DMS53 (cell line): ENCODE data around the gene LCN9.
"Not testable (repeated sequence)": the region's sequence is repeated elsewhere in the genome, so short reads cannot be mapped to it uniquely, and the experiment has no call there.

Experiments
- DNase-seq: peaks from one replicate; lab custom pipeline; 2025; lab: John Stamatoyannopoulos, UW

The LCN9 gene

DNA sequence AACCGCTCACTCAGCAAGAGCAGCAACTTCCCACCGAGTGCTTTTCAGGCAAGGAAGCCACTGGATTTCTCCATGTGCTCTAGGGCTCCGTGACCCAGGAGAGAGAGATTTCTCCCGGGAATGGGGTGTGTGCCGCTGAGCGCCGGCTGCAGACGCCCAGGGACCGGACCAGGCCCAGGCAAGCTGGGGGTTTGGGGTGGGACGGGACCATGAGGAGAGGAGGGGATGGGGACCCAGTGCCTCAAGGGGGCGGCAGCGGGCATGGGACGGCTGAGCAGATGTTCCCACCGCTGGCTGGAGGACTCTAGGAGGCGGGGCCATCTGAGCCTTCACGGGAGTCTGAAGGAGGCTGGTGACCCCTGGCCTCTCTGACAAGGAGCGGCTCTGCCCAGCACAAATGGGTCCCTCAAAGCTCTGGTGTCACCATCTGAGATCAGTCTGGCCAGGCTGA lies 8.5 kb downstream of the LCN9 start:
- DNase-seq = no peak

DNA sequence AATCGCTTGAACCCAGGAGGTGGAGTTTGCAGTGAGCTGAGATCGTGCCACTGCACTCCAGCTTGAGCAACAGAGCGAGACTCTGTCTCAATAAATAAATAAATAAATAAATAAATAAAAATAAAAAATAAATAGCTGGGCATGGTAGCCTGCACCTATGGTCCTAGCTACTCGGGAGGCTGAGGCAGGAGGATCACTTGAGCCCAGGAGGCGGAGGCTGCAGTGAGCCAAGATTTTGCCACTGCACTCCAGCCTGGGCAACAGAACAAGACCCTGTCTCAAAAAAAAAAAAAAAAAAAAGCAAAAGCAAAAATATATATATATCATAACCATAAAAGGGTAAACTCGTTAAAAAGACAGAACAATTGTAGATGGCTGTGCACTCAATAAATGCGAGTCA lies 9.7 kb downstream of the LCN9 start:
- DNase-seq = not testable (repeated sequence)

DNA sequence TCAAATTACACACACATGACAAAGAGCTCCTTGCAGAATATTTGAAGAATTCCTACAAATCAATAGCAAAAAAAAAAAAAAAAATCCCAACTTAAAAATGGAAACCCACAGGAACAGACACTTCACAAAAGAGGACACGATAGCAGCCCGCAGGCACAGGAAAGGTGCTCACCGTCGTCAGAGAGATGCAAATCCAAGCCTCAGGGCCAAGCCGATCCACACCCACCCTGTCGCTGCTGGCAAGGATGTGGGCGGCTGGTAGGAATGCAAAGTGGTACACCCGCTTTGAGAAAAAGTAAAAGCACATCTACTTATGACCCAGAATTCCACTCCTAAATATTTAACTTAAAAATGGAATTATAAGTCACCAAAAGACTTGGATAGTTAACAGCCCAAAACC lies 10.8 kb downstream of the LCN9 start:
- no peak for DNase-seq

DNA sequence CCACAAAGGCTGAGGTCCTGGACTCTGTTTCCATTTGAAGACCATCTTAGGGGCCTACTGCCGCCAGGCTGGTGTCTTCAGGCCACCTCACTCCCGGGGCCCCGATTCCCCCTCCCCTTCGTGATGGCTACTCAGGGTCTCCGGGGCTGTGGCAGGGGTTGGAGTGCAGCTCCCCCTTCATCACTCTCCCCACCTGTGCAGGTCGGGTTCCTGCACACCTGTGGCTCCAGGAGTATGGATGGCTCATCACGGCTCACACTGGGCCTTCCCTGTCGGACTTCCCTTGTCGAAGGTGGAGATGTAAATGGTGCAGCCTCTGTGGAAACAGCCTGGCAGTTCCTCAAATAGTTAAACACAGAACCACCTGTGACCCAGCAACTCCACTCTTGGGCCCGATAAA lies 11.9 kb downstream of the LCN9 start:
- DNase-seq = no peak

DNA sequence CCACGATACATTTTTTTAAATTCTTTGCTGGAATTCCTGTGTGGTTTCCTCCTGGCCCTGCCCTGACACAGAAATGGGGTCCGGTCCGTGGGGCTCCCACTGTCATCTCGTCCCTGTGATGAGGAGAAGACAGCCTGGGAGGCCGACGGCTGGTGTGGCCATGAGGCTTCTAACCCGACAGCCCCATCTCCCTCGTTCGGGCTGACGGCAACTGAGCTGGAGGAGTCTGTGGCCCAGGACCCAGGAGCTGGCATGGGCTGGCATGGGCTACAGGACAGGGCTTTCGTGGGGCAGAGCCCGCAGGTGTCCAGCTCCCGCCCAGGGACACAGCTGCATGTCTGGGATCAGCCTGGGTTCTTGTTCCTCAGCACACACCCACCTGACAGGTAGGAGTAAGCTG lies 13.8 kb downstream of the LCN9 start:
- no peak for DNase-seq

DNA sequence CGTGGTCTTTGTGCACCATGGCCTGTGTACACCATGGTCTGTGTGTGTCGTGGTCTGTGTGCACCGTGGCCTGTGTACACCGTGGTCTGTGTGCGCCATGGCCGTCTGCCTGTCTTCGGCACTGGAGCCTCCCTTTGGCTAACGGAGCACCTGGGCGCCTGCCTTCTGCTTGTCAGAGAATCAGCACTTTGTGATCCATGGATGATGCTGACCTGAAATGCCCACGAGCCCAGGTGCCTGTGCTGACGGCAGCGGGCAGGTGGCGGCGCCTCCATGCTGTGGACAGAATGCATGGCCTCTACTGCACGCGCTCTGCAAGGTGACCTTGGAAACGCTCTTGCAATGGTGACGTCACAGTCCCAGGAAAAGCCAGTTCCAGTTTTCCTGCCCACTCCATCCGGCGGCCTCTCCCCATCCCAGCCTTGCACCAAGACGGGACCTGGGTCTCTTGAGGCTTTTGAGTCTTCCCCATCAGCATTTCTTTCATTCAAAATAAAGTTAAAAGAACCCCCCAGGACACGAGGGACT lies 14.6 kb downstream of the LCN9 start:
- peak; percentile 40 for DNase-seq

DNA sequence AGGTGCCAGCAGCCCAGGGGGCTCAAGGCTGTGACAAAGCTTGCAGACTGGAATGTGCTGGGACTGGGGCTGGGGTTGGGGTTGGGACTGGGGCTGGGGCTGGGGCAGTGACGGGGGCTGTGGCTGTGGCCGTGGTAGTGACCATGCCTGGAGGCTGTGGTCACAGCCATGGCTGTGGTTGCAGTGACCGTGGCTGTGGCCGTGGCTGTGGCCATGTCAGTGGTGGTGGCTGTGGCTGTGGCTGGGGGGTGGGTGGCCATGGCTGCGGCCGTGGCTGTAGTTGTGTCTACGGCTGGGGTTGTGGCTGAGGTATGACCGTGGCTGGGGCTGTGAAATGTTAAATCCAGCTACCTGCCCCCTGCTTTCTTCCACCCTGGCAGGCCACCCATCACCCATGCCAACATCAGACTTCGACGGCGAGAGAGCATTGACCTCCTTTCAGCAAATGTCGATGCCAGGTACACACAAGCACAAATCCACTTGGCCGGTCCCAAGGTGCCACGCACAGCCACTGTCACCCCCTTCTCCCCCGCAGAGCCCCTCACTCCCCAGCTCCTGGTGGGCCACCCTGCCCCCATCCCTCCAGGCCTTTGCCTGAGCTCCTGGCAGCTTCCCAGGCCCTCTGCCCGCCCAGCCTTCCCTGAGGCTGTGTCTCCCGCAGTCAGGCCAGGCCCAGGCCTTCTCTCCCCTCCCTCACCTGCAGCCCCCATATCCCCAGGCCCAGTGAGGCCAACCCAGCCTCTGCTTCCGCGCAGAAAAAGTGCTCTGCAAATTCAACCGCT lies 15.3 kb downstream of the LCN9 start:
- no peak for DNase-seq

DNA sequence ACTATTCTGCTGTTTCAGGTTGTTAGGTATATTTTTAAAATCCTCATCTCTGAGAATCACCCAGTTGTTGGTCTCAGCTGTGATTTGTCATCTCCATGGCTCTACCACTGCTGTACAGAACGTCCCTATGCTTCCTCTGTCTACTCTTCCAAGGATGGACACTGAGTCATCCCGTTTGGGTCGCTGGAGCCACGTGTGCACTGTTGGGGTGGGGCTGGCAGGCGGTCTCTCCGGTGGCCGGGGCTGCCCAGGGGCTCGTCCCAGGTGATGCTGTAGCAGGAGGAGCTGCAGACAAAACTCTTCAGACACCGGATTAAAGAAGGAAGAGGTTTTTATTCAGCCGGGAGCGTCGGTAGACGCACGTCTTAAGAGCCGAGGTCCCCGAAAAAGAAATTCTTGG lies 16.9 kb downstream of the LCN9 start:
- DNase-seq = no peak

DNA sequence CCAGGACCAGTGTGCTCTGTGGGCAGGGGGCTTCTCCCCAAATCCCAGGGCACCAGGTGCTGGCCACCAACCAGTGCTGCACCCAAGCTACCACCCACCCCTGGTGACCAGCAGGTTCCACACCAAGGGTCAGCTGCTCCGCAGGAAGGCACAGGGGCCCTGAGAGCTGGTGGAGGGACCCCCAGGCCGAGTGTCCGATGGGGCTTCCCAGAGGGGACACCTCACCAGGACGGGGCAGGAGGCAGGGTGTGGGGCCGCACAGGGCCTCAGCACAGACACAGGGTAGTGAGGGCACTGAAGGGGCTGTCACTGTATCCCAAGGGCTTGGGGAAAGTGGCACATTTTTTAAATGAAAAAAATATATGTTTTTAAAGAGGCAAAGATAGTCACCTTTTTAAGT lies 18.1 kb downstream of the LCN9 start:
- no peak for DNase-seq

DNA sequence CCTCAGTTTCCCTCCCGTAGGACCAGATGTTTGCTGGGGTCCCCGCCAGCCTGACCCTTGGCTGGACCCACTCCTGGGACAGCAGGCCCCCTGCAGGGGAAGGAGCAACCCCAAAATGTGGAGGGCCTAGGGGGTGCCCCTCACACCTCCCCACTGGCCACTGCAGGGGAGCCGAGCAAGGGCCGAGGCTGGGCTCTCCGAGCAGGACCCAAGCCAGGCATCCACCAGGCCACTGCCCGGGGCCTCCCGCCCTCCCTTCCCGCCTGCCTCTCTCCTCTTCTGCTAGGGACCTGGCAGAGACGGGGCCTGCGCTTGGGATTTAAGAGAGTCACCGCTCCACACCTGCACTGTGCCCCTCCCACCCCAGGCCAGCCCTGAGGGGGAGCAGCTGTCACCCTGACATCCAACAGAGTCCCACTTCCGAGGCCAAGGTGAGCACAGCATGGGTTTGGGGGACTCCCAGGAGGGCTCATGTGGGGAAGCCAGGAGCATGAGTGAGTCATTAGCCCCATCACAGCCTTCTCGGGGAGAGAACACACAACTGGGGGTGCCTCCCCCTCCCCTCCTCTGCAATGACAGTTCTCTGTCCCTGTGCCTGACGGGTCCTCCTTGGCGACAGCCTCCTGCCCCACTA lies 20.4 kb downstream of the LCN9 start:
- no peak for DNase-seq

DNA sequence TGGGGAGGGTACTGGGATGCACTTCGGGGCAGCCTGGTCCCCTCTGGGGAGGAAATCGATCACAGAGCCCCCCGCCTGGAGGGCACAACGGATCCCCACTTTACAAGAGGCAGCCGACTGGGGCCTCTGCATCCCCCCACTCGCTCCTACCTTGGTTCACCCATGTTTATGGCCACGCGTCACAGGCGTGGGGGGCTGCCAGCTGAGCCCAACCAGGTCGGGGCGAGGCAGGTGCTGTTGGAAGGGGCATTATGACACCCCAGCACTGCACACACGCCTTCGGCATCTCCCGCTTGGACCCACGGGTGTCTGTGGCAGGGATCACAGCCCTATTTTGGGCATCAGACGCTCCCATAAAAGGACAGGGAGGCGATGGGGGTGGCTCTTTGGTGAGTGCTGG lies 21.6 kb downstream of the LCN9 start:
- no peak for DNase-seq

DNA sequence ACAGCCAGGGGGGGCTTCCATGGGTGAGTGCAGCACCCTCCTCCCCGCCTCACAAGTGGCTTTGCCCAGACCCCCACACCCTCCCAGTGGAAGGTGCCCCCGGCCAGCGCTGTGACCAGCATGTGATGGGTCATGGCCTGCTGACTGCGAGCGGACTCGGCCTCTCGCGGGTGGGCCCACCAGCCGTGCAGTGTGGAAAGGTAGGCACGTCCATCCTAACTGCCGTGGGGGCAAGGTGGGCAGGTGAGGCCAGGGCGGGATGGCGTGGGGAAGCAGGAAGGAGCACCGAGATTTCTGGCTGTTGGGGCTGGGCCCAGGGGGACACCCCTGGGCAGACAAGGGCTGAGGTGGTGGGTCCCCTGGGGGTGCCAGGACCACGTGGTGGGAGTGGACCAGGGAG lies 24.1 kb downstream of the LCN9 start:
- DNase-seq = no peak

DNA sequence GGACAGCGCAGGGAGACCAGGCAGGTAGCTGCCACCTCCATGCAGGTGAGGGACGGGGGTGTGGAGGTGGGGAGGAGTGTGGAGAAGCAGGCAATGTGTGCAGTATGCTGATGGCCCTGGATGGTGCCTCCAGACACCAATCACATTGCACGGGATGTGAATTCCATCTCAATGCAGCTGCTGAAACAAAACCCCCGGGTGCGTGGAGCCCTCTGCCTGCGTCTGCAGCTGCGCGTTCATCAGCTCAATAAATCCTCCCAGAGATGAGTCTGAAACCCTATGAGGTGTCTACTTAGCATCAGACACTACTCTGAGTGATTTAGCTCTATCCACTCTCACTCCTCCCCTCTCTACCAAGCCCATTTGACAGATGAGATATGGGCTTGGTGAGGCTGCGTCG lies 25.9 kb downstream of the LCN9 start:
- DNase-seq = no peak

DNA sequence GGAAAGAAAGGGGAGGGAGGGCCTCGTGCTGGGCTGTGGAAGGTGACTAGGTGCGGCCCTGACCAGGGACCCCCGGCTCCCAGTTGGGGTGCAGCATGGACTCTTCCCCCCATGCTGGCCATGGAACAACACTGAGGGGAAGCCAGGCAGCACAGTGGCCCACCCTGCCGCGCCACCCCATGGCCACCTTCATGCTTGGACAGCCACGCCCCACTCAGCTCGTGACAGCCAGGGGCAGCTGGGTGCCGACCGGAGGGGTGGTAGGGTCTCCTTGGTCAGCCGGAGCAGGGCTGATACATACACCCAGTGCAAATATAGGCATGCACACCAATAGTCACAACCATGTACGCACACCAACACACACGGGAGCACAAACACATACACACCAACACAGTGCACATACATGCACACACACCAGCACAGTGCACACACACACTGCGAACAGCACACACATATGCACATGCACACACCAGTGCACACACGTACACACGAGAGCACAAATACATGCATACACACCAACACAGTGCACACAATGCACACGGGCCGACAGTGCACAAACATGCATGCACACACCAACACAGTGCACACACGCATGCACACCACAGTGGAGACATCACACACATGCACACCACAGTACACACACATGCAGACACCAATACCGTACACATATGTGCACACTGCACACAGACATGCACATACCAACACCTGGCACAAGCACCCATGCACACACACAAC lies 27.9 kb downstream of the LCN9 start:
- DNase-seq = no peak

DNA sequence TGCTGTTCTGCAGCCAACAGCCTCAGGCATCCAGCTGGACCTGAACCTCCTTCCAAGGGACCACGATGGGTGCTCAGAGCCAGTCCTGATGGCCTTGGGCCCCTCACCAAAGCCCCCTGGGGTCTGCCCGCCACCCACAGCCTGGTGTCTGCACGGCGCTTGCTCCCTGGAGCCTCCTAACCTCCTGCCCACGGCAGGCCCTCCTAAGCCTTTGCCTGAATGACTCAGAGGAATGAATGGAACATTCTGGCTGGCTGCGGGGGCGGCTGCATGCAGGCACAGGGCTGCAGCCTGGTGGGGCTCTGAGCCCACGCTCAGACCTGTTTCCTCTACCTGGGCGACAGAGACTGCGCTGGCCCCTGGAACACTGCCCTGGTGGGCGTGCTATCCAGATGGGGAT lies 29.3 kb downstream of the LCN9 start:
- no peak for DNase-seq

DNA sequence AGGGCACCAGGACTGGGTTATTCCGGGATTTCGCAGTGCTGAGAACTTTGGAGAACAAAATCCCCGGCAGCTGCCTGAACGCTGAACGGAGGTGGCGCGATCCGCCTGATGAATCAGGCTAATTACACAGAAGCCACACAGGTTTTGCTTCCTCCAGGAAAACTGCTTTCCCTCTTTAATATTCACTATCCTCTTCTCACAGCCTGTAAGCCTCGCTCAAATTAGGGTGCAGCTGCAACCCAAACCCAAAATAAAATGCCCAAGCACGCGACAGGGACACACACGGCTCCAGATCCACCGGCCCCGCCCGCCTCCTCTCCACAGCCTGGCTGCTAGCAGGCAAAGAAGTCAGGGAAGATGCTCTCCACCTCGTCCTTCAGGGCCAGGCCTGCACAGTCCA lies 30.2 kb downstream of the LCN9 start:
- DNase-seq = no peak

DNA sequence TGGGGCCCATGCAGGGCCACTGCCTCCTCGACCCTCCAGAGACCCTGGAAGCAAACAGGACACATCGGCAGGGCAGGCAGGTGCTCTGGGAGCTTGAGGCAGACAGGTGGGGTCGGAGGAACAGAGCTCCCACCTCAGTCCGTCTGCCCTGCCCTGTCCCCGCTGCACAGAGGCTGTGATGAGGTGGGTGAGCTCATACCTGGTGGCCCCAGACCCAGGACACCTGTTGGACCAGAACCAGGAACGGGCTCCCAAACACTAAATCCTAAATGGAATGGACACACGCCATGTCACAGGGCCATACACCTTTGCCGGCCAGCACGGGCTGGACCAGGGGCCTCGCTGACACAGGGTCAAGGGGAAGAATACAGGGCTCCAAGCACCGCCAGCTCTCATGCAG lies 30.7 kb downstream of the LCN9 start:
- no peak for DNase-seq

DNA sequence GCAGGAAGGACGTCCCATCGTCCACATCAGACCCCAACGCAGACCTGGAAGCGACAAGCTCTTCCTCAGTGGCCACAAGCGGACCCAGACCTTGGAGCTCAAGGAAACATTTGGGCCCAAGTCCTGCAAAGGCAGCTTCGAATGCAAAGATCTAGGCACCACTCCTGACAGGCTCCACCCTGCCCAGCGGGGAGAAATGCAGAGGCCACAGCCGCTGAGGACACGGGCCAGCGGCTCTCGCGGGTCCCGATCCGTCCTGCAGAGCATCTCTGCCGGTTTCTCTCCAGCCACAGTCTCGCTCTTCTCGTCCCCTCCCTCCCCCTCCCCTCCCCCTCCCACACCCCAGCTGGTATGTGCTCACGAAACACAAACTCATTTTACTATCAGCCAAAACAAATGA lies 31.3 kb downstream of the LCN9 start:
- no peak for DNase-seq

DNA sequence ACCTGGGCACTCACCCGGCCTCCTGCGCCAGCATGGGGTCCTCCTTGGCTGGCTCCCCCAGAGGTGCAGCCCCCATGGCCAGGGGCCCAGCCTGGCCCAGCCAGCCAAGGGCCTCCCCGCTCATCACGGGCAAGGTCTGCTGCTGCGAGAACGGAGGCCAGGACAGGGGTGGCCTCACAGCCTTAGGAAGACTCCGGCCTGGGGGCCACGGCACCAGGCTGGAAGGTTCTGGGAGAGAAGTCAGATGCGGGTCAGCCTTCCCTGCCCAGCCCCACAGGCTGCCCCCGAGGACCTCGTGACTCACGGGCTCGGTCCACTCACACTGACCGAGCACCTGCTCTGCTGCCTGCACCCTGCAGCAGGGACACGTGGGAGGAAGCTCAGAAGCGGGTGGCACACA lies 31.9 kb downstream of the LCN9 start:
- no peak for DNase-seq

DNA sequence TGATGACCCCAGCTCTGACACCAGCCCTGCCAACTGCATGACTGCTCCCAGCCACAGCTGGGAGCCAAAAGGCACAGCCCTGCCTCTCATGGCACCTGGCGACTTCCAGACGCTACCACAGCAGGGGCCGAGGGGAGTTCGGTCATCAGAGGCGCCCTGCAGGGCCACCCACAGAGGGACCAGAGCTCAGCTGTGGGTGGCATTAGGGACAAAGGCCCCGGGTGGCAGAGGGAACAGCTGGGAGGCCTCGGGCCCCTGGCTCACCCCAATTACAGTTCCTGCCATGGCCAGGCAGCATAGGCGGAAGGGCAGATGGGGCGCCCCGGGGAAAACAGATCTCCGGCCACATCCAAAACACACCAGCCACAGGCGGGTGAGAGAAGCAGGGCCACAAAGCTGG lies 32.5 kb downstream of the LCN9 start:
- DNase-seq = no peak

DNA sequence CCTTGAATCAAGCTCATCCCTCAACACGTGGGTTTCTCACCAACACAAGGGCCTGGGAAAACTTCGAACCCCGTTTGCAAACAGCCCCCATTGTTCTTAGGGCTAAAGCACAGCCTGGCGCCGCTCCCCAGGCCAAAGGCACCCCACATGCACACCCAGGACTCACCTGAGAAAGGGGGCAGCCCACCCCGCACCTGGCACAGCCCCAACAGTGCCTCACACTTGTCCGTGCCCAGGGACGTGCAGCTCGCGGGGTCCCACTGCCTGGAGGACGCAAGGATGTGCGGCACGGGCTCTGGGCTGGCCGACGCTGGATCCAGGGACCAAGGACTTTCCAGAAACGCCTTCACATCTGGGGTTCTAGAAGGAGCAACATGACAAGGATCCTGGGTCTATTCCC lies 33.3 kb downstream of the LCN9 start:
- DNase-seq = no peak

DNA sequence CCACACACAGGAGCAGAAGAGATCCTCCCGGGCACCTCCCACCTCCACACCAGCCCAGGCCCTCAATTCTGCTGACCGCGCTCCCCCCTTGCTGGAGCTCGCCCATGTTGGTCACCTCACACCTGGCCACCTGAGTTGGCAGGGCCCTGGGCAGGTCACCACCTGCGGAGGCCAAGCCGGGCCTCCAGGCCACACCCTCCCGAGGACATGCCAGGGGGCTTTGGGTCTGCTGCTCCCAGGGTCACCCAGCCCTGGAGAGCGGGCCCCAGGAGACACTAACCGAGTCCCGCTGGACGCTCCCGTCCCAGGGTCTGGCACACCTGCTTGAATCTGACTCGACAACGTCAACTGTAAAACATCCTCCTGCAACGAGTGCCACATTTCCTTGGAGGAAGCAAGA lies 34.1 kb downstream of the LCN9 start:
- no peak for DNase-seq

DNA sequence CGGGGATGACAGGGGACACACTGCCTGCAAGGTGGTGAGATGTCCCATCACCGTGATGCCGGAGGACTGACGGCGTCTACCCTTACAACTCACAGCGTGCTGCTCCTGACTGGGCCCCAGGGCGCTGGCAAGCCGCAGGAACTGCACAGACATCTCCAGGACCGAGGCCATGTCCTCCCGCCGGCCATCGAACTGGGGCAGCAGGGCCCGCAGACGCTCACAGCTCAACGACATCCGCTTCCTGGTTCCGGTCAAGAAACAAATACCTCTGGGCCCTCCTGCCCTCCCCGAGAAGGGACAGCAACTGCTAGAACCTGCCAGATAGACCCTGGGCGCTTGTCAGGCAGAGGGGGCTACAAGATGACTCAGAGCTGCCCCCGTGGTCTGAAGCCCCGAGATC lies 35.1 kb downstream of the LCN9 start:
- DNase-seq = peak; percentile 48
